Measurements from ENCODE around the gene SIK3.

Gene SIK3

GRCh38 chr11:116859175-116859574 is 239.1 kb downstream of the SIK3 start:
- TF ChIP-seq POLR2AphosphoS5 (IDR thresholded peaks at IDR 0.05; ENCODE audit: low read depth, low read length): no peak
- TF ChIP-seq SIN3A (IDR thresholded peaks at IDR 0.05; ENCODE audit: borderline replicate concordance, insufficient read depth, low read length): no peak
- no peak for TF ChIP-seq REST (IDR thresholded peaks at IDR 0.05; ENCODE audit: insufficient read depth in 1 of 2, low read depth in 2 of 2, low read length in 2 of 2)
- TF ChIP-seq TAF1 (IDR thresholded peaks at IDR 0.05; ENCODE audit: borderline replicate concordance, insufficient read depth, low read length): no peak
- no peak for TF ChIP-seq FOXP2 (optimal IDR thresholded peaks at IDR 0.05; ENCODE audit: borderline replicate concordance, extremely low read depth, extremely low read length, insufficient read depth)

GRCh38 chr11:116857936-116858335 is 240.3 kb downstream of the SIK3 start:
- no peak for TF ChIP-seq TAF1 (IDR thresholded peaks at IDR 0.05; ENCODE audit: borderline replicate concordance, insufficient read depth, low read length)
- TF ChIP-seq FOXP2 (optimal IDR thresholded peaks at IDR 0.05; ENCODE audit: borderline replicate concordance, extremely low read depth, extremely low read length, insufficient read depth): no peak
- TF ChIP-seq POLR2AphosphoS5 (IDR thresholded peaks at IDR 0.05; ENCODE audit: low read depth, low read length): no peak
- no peak for TF ChIP-seq REST (IDR thresholded peaks at IDR 0.05; ENCODE audit: insufficient read depth in 1 of 2, low read depth in 2 of 2, low read length in 2 of 2)
- no peak for TF ChIP-seq SIN3A (IDR thresholded peaks at IDR 0.05; ENCODE audit: borderline replicate concordance, insufficient read depth, low read length)

DNA sequence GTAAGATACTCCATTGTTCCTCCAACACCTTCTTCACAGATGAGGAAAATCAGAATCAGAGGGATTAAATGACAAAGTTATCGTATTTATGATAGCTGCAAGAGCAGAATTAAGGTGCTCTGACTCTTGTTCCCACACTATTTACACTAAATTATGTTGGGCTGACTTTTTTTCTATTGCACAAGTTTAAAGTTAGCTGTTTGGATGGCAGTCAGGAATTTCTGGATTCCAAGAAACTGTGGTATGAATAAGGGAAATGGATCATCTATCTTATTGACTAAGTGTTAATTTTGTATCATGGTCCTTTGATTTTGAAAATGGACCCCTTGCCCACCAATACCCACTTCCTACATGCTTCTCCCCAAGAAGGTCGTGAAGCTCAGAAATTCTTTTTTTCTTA is 240.9 kb downstream of the SIK3 start:
- TF ChIP-seq TAF1 (IDR thresholded peaks at IDR 0.05; ENCODE audit: borderline replicate concordance, insufficient read depth, low read length): no peak
- no peak for TF ChIP-seq POLR2AphosphoS5 (IDR thresholded peaks at IDR 0.05; ENCODE audit: low read depth, low read length)
- TF ChIP-seq REST (IDR thresholded peaks at IDR 0.05; ENCODE audit: insufficient read depth in 1 of 2, low read depth in 2 of 2, low read length in 2 of 2): no peak
- no peak for TF ChIP-seq SIN3A (IDR thresholded peaks at IDR 0.05; ENCODE audit: borderline replicate concordance, insufficient read depth, low read length)
- TF ChIP-seq FOXP2 (optimal IDR thresholded peaks at IDR 0.05; ENCODE audit: borderline replicate concordance, extremely low read depth, extremely low read length, insufficient read depth): no peak

- TF ChIP-seq SIN3A (IDR thresholded peaks at IDR 0.05; ENCODE audit: borderline replicate concordance, insufficient read depth, low read length) (no peak), POLR2AphosphoS5 (IDR thresholded peaks at IDR 0.05; ENCODE audit: low read depth, low read length) (no peak), TAF1 (IDR thresholded peaks at IDR 0.05; ENCODE audit: borderline replicate concordance, insufficient read depth, low read length) (no peak), FOXP2 (optimal IDR thresholded peaks at IDR 0.05; ENCODE audit: borderline replicate concordance, extremely low read depth, extremely low read length, insufficient read depth) (no peak), REST (IDR thresholded peaks at IDR 0.05; ENCODE audit: insufficient read depth in 1 of 2, low read depth in 2 of 2, low read length in 2 of 2) (no peak)
These were observed 241.8 kb downstream of the SIK3 start for GRCh38 chr11:116856423-116856822.

- TF ChIP-seq POLR2AphosphoS5 (IDR thresholded peaks at IDR 0.05; ENCODE audit: low read depth, low read length): no peak
- TF ChIP-seq SIN3A (IDR thresholded peaks at IDR 0.05; ENCODE audit: borderline replicate concordance, insufficient read depth, low read length): no peak
- TF ChIP-seq FOXP2 (optimal IDR thresholded peaks at IDR 0.05; ENCODE audit: borderline replicate concordance, extremely low read depth, extremely low read length, insufficient read depth): no peak
These were observed 242.8 kb downstream of the SIK3 start for GRCh38 chr11:116855413-116855812.
